GM21529 (cell line): ENCODE measurements around the gene IL21R.
A peak's percentile ranks its signal among the peaks of the same experiment; 100 is the strongest.
"Not testable (repeated sequence)": the region's sequence is repeated elsewhere in the genome, so short reads cannot be mapped to it uniquely, and the experiment has no call there.

Experiments used
- ATAC-seq: cut with Tn5 transposase; IDR thresholded peaks from one replicate; pipeline ENCODE4 v1.9.1; 2021; ENCODE audit not compliant: unreplicated experiment

Gene IL21R

GRCh38 chr16:27374804-27375425 is 27.1 kb upstream of the IL21R start:
- ATAC-seq = peak; percentile 41

GRCh38 chr16:27377666-27378485 is 24.1 kb upstream of the IL21R start:
- no peak for ATAC-seq

- ATAC-seq = no peak
These were observed 23.0 kb upstream of the IL21R start for GRCh38 chr16:27378871-27379481.

- ATAC-seq = no peak
These were observed 22.1 kb upstream of the IL21R start for GRCh38 chr16:27379919-27380318.

- no peak for ATAC-seq
These were observed 20.7 kb upstream of the IL21R start for GRCh38 chr16:27381236-27381635.

- no peak for ATAC-seq
These were observed 19.8 kb upstream of the IL21R start for GRCh38 chr16:27381974-27382855.

- ATAC-seq = no peak
These were observed 18.3 kb upstream of the IL21R start for GRCh38 chr16:27383556-27384243.

- no peak for ATAC-seq
These were observed 17.5 kb upstream of the IL21R start for GRCh38 chr16:27384425-27384824.

GRCh38 chr16:27385398-27385797 is 16.6 kb upstream of the IL21R start:
- no peak for ATAC-seq

GRCh38 chr16:27386674-27387073 is 15.3 kb upstream of the IL21R start:
- no peak for ATAC-seq

GRCh38 chr16:27387724-27388123 is 14.2 kb upstream of the IL21R start:
- peak; percentile 86 for ATAC-seq

- no peak for ATAC-seq
These were observed 12.6 kb upstream of the IL21R start for GRCh38 chr16:27389272-27389961.

GRCh38 chr16:27390151-27390550 is 11.8 kb upstream of the IL21R start:
- ATAC-seq = no peak

- no peak for ATAC-seq
These were observed 9.3 kb upstream of the IL21R start for GRCh38 chr16:27392671-27393070.

- no peak for ATAC-seq
These were observed 7.5 kb upstream of the IL21R start for GRCh38 chr16:27394516-27394915.

GRCh38 chr16:27398341-27398893 is 3.6 kb upstream of the IL21R start:
- not testable (repeated sequence) for ATAC-seq

- ATAC-seq = peak; percentile 31
These were observed 2.8 kb upstream of the IL21R start for GRCh38 chr16:27398894-27399853.

- ATAC-seq = no peak
These were observed 2.0 kb upstream of the IL21R start for GRCh38 chr16:27399969-27400368.
